Eye (tissue), 1 donor: Measurements from ENCODE around the gene FMC1.
"Not testable (repeated sequence)": the region's sequence is repeated elsewhere in the genome, so short reads cannot be mapped to it uniquely, and the experiment has no call there.

Experiments
- DNase-seq: peaks from one replicate; pipeline ENCODE4 v3.0.0-alpha.2; 2015

FMC1 gene

GRCh38 chr7:139341776-139342226 lies 664 bp downstream of the FMC1 start:
- DNase-seq: no peak

GRCh38 chr7:139345042-139345441 lies 3.9 kb downstream of the FMC1 start:
- DNase-seq: no peak

GRCh38 chr7:139351027-139351426 lies 9.9 kb downstream of the FMC1 start:
- no peak for DNase-seq

GRCh38 chr7:139354729-139355128 lies 13.6 kb downstream of the FMC1 start:
- no peak for DNase-seq

- DNase-seq: no peak
These were observed 14.2 kb downstream of the FMC1 start for GRCh38 chr7:139355320-139355719.

GRCh38 chr7:139357729-139358506 lies 16.8 kb downstream of the FMC1 start:
- not testable (repeated sequence) for DNase-seq

GRCh38 chr7:139358541-139359365 lies 17.6 kb downstream of the FMC1 start:
- DNase-seq: peak; percentile 49

- peak; percentile 100 for DNase-seq
These were observed 18.5 kb downstream of the FMC1 start, which contains the start of gene LUC7L2 for GRCh38 chr7:139359366-139360209. Gene LUC7L2, plus strand, starts transcription at chr7:139359894. Its CDS starts 368 bp downstream, at chr7:139360262.

- peak; percentile 98 for DNase-seq
These were observed 19.2 kb downstream of the FMC1 start for GRCh38 chr7:139360210-139360947.

GRCh38 chr7:139360948-139361307 lies 19.8 kb downstream of the FMC1 start:
- no peak for DNase-seq

GRCh38 chr7:139361523-139361922 lies 20.4 kb downstream of the FMC1 start:
- peak; percentile 20 for DNase-seq

- DNase-seq: no peak
These were observed 21.2 kb downstream of the FMC1 start for GRCh38 chr7:139362302-139362701.

GRCh38 chr7:139362981-139363380 lies 21.8 kb downstream of the FMC1 start:
- DNase-seq: no peak

GRCh38 chr7:139365336-139365735 lies 24.2 kb downstream of the FMC1 start:
- DNase-seq: no peak

GRCh38 chr7:139366400-139366799 lies 25.3 kb downstream of the FMC1 start:
- no peak for DNase-seq

GRCh38 chr7:139367438-139368155 lies 26.5 kb downstream of the FMC1 start:
- no peak for DNase-seq

GRCh38 chr7:139370301-139370942 lies 29.3 kb downstream of the FMC1 start:
- DNase-seq: no peak

GRCh38 chr7:139370943-139371313 lies 29.8 kb downstream of the FMC1 start:
- no peak for DNase-seq

GRCh38 chr7:139374246-139374645 lies 33.1 kb downstream of the FMC1 start:
- no peak for DNase-seq

- no peak for DNase-seq
These were observed 41.3 kb downstream of the FMC1 start for GRCh38 chr7:139382439-139382838.

GRCh38 chr7:139384611-139385010 lies 43.5 kb downstream of the FMC1 start:
- DNase-seq: no peak
